HEK293T (cell line): Measurements from ENCODE around the gene TCERG1L.

Experiments
- ARNT ChIP-seq: fragments of 450-650 bp; IDR thresholded peaks from 2 replicates; pipeline ENCODE4 v1.6.1; 2017; ENCODE audit warnings: mild to moderate bottlenecking
- BHLHE40 ChIP-seq: fragments of 450-650 bp; IDR thresholded peaks from 2 replicates; pipeline ENCODE4 v1.6.1; 2016; ENCODE audit warnings: mild to moderate bottlenecking, moderate library complexity, borderline replicate concordance
- CTBP1 ChIP-seq: fragments of 450-650 bp; IDR thresholded peaks from 2 replicates; pipeline ENCODE4 v1.6.1; 2016; ENCODE audit warnings: borderline replicate concordance
- ELF4 ChIP-seq: fragments of 450-650 bp; IDR thresholded peaks from 2 replicates; pipeline ENCODE4 v1.6.1; 2017; ENCODE audit warnings: antibody characterized with exemption
- FOXA1 ChIP-seq: fragments of 450-650 bp; IDR thresholded peaks from 2 replicates; pipeline ENCODE4 v1.6.1; 2016; ENCODE audit warnings: mild to moderate bottlenecking
- FOXK2 ChIP-seq: fragments of 450-650 bp; IDR thresholded peaks from 2 replicates; pipeline ENCODE4 v1.6.1; 2016; ENCODE audit warnings: mild to moderate bottlenecking
- FOXM1 ChIP-seq: fragments of 450-650 bp; IDR thresholded peaks from 2 replicates; pipeline ENCODE4 v1.6.1; 2017; ENCODE audit warnings: mild to moderate bottlenecking, borderline replicate concordance
- LEF1 ChIP-seq: fragments of 450-650 bp; IDR thresholded peaks from 2 replicates; pipeline ENCODE4 v1.6.1; 2017; ENCODE audit warnings: mild to moderate bottlenecking, borderline replicate concordance
- NFRKB ChIP-seq: fragments of 450-650 bp; IDR thresholded peaks from 2 replicates; pipeline ENCODE4 v1.6.1; 2016; ENCODE audit warnings: mild to moderate bottlenecking, moderate library complexity
- SP1 ChIP-seq: fragments of 450-650 bp; IDR thresholded peaks from 2 replicates; pipeline ENCODE4 v1.6.1; 2017
- SUZ12 ChIP-seq: fragments of 450-650 bp; IDR thresholded peaks from 2 replicates; pipeline ENCODE4 v1.6.1; 2016; ENCODE audit warnings: mild to moderate bottlenecking
- TARDBP ChIP-seq: fragments of 450-650 bp; IDR thresholded peaks from 2 replicates; pipeline ENCODE4 v1.6.1; 2016
- ZNF384 ChIP-seq: fragments of 450-650 bp; IDR thresholded peaks from 2 replicates; pipeline ENCODE4 v1.6.1; 2016
- TF ChIP-seq, protein P1 (sequence below): fragments of 450-650 bp; IDR thresholded peaks from 2 replicates; pipeline ENCODE4 v1.6.1; 2016

GRCh38 chr10:131179361-131179760 lies 132.2 kb downstream of the TCERG1L start:
- TF ChIP-seq CTBP1: no peak
- TF ChIP-seq NFRKB: no peak
- no peak for TF ChIP-seq ELF4
- TF ChIP-seq FOXK2: no peak
- TF ChIP-seq ARNT: no peak
- TF ChIP-seq BHLHE40: no peak
- no peak for TF ChIP-seq SP1
- no peak for TF ChIP-seq ZNF384
- TF ChIP-seq, protein P1, sequence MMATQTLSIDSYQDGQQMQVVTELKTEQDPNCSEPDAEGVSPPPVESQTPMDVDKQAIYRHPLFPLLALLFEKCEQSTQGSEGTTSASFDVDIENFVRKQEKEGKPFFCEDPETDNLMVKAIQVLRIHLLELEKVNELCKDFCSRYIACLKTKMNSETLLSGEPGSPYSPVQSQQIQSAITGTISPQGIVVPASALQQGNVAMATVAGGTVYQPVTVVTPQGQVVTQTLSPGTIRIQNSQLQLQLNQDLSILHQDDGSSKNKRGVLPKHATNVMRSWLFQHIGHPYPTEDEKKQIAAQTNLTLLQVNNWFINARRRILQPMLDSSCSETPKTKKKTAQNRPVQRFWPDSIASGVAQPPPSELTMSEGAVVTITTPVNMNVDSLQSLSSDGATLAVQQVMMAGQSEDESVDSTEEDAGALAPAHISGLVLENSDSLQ: no peak
- TF ChIP-seq SUZ12: no peak
- TF ChIP-seq TARDBP: no peak
- no peak for TF ChIP-seq LEF1
- no peak for TF ChIP-seq FOXA1
- TF ChIP-seq FOXM1: no peak
